SH-SY5Y (cell line): ENCODE measurements around the gene HCN4.

Source experiments
- GATA2 ChIP-seq: IDR thresholded peaks from 2 replicates; pipeline ENCODE4 v1.6.1; 2011; ENCODE audit warnings: mild to moderate bottlenecking, low read depth, low read length
- GATA3 ChIP-seq: IDR thresholded peaks from 2 replicates; pipeline ENCODE4 v1.6.1; 2011; ENCODE audit warnings: low read depth, mild to moderate bottlenecking, low read length, moderate library complexity

GRCh38 chr15:73338606-73339374 lies 30.0 kb downstream of the HCN4 start:
- no peak for TF ChIP-seq GATA2
- TF ChIP-seq GATA3: no peak
